ENCODE measurements around the gene LSM3.

- TF ChIP-seq POLR2A (IDR thresholded peaks at IDR 0.05) = no peak
- no peak for TF ChIP-seq CTCF (IDR thresholded peaks at IDR 0.05 in 4 of 5, conservative IDR thresholded peaks at IDR 0.05 in 1 of 5)
Observed at GRCh38 chr3:14169871-14170270, 8.7 kb upstream of the LSM3 start.

All from gastrocnemius medialis (tissue), 4 donors.